Endometrial microvascular endothelial cells (primary cell): Measurements from ENCODE around the gene USP32. TPM values are rescaled to one million over a fixed set of nuclear protein-coding genes. Genes with fewer than 3 reads are reported as not detected.

ENCODE experiments used
- in situ Hi-C: cut with HindIII; loops from 2 replicates; pipeline ENCODE4 v1.10.0; 2017; ENCODE audit warnings: low sequenced_read_pairs, low pct_unique_long_range_greater_than_20kb; ENCODE audit errors: inconsistent ontology term
- total RNA-seq: library from RNA; depleted of rRNA; stranded (reverse); fragments of >200 nt; gene quantifications from one replicate; pipeline ENCODE4 v1.2.3, GENCODE V29; 2015; ENCODE audit errors: inconsistent ontology term

USP32 gene
- total RNA-seq, 1 donor from 2014 or later: 27.8 TPM

- in situ Hi-C loops: no loop called here
Measured at GRCh38 chr17:60169921-60170817, 221.8 kb downstream of the USP32 start.

DNA sequence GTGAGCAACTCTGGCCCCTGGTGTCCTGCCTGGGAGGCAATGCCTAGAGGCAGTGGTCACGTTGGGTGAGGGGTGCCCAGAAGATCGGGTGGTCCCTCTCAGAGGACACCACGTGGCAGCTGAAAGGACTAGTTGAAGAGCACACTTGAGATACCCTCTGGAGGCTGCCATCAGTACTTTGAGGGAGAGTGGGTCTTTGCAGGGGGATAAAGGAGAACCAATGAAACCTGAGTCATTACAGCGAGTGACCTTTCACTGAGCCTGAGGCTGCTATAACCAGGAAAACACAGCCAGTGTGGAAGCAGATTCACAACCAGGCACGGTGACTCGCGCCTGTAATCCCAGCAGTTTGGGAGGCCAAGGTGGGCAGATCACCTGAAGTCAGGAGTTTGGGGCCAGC, 223.3 kb downstream of the USP32 start:
- in situ Hi-C loops: no loop called here

- in situ Hi-C loops: no loop called here
Measured at GRCh38 chr17:60167065-60167741, 224.7 kb downstream of the USP32 start.

DNA sequence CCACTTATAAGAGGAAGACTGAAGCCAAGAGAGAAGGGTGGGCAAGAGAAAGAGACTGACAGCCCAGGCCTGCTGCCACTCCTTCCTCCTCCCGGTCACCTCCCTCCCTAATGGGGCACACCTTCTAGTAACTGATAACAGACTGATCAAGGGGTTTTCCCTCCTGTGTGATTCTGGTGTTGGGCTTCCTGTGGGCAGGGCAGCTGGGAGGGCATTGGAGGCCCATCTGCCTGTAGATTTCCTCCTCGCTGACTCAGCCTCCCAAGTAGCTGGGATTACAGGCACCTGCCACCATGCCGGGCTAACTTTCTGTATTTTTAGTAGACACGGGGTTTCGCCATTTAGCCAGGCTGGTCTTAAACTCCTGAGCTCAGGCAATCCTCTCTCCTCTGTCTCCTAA, 226.0 kb downstream of the USP32 start:
- in situ Hi-C loops: no loop called here

DNA sequence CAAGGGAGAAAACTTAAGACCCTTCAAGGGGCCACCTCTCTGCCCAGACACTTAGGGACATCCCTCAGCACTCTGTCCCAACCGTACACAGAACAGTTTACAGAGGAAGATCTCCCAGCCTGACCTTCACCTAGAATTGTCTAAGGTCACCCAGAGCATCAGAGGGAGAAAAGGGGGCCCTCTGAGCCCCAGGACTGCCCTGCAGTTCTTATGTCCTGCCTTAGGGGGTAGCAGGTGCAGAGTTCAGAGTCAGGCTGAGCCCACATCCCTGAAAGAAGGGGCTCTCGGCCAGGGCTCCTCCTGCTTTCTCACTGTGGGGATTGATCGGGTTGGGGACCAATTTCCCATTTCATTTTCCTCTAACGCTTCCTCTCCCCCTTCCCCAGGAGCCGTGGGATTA, 226.7 kb downstream of the USP32 start:
- in situ Hi-C loops: no loop called here

DNA sequence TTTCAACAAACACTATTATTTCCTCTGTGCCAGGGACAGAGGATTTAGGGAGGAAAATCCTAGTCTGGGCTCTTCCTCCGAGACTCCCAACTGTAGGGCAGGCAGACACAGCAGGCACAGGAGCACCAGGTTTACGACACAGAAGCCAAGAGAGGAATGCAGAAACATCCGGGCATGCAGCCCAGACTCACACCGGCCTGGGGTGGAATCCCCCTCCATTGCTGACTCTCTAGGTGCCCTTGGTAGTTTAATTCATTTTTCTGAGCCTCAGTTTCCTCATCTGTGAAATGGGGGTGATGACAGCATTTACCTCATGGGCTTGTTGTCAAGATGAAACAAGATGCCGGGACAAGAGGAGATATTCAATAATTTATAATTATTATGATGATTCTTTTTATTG, 227.2 kb downstream of the USP32 start:
- in situ Hi-C loops: no loop called here

DNA sequence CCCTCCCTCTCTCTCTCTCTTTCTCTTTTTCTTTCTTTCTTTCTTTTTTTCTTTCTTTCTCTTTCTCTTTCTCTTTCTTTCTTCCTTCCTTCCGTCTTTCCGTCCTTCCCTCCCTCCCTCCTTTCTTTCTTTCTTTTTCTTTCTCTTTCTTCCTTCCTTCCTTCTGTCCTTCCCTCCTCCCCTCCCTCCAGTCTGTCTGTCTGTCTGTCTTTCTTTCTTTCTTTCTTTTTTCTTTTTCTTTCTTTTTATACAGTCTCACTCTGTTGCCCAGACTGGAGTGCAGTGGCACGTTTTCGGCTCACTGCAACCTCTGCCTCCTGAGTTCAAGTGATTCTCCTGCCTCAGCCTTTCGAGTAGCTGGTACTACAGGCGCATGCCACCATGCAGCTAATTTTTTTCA, 227.8 kb downstream of the USP32 start:
- in situ Hi-C loops: no loop called here

- in situ Hi-C loops: no loop called here
Measured at GRCh38 chr17:60163108-60163784, 228.7 kb downstream of the USP32 start.

- in situ Hi-C loops: no loop called here
Measured at GRCh38 chr17:60161598-60162330, 230.2 kb downstream of the USP32 start.

DNA sequence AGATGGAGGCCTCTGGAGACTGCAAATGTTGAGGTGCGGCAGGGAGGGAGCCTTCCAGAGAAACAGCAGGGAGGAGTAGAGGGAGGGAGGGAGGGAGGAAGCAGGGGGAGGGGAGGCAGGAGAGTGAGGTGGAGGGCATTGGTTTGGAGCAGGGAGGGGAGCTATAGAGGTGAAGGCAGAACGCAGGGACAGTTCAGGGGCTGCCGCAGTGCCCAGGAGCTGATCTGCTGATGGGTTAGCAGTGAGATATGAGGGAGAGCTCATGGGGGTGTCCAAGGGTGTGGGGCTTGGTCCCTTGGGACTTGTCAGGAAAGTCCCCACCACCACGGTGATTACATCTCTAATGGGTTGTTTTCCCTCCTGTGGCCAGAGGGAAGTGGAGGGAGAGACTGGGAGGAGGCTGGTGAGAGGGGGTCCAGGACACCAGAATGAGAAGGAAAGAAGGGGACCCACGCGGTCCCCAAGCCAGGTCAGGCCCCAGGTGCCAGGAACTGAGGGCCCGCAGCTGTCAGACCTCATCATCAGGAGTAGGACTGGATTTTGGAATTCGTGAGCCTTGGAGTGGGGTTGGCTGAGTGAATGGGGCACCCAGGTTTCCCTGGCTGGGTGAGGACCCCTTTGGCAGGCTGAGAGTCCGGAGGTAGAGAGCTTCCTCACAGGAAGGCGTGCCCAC, 231.0 kb downstream of the USP32 start:
- in situ Hi-C loops: no loop called here

GRCh38 chr17:60159479-60159866, 232.5 kb downstream of the USP32 start:
- in situ Hi-C loops: no loop called here

DNA sequence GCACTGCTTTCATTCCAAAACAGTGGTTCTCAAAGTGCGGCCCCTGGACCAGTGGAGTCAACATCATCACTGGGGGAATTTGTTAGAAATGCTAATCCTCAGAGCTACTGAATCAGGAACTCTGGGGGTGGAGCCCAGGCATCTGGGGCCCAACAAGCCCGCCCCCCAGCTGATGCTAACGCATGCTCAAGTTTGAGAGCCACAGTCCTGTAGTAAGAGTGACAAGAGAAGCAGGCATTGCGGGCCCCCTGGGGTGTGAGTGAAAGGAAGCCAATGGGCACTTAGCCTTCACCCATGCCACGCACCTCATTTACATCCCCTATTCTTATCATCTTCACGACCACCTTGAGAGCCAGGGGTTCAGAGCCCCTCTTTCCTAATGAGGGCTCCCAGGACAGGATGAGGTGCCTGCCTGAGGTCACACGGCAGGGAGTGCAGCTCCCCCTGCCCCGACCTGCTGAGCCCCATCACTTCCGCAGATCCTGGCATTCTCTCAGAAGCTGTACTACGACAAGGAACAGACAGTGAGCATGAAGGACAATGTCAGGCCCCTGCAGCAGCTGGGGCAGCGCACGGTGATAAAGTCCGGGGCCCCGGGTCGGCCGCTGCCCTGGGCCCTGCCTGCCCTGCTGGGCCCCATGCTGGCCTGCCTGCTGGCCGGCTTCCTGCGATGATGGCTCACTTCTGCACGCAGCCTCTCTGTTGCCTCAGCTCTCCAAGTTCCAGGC, 233.0 kb downstream of the USP32 start:
- in situ Hi-C loops: no loop called here

GRCh38 chr17:60157487-60158040, 234.4 kb downstream of the USP32 start:
- in situ Hi-C loops: no loop called here

DNA sequence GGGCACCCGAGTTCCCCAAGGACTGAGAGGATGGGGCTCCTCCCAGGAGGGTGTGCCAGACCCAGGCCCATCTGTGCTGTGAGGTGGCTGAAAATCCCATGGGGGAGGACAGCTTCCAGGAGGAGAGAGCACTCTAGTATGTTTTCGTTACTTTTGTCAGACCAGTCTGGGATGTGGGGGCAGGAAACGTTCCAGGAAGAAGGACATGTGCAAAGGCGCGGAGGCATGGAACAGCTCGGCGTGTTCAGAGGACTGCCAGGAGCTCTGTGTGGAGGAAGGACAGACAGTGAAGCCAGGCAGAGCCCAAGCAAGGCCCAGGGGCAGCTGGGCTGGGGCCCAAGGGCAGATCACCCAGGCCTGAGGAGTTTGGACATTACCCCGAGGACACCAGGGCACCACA, 235.2 kb downstream of the USP32 start:
- in situ Hi-C loops: no loop called here

- in situ Hi-C loops: no loop called here
Measured at GRCh38 chr17:60155815-60156214, 236.1 kb downstream of the USP32 start.

GRCh38 chr17:60155427-60155814, 236.5 kb downstream of the USP32 start:
- in situ Hi-C loops: no loop called here

DNA sequence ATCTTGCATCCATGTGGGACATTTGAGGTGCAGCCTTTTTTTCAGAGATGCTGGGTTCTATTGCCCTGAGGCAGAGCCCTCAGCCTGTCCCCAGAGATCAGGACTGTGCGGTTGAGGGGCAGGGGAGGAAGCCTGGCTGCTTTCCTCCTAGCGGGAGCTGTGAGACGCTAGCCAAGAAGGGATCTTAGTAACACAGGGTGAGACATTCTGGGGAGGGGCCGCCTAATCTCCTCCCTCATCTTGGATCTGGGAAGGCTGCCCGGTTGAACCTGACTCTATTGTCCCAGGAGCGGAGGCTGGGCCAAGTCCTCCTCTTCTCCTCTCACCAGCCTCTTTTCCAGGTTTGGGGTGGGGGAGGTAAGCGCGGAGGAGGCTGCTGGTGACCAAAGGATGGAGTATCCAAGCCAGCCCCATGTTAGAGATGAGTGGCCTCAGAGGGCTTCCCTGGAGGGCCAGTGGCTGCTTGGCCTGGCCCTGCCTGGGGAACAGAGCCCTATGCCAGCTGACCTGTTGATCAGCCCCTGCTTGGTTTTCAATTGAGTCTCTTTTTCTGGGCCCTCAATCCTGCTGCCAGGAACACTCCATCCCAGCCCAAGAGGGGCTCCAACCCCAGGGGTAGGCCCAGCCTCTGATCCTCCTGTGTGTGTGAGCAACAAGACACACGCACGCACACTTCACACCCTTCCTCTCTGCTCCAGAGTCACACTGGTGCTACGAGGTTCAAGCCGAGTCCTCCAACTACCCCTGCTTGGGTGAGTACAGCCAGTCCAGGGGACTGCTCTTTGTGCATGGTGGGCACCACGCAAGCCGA, 237.1 kb downstream of the USP32 start:
- in situ Hi-C loops: no loop called here
